GM10266 (cell line): ENCODE measurements around the gene SVOPL.

Experiments used
- DNase-seq: peaks from one replicate; pipeline ENCODE4 v3.0.0; 2012; ENCODE audit errors: extremely low spot score
- CTCF ChIP-seq: IDR thresholded peaks from 2 replicates; pipeline ENCODE4 v1.5.1; 2012; ENCODE audit warnings: mild to moderate bottlenecking, low read depth; ENCODE audit not compliant: control insufficient read depth, insufficient read depth; ENCODE audit errors: missing control alignments

The SVOPL gene

GRCh38 chr7:138565071-138565450 is 136.1 kb downstream of the SVOPL start:
- no peak for TF ChIP-seq CTCF

GRCh38 chr7:138564365-138564764 is 136.8 kb downstream of the SVOPL start:
- no peak for DNase-seq
- TF ChIP-seq CTCF: no peak

More at GRCh38 chr7:138565071-138565450, 136.1 kb downstream of the SVOPL start:
- DNase-seq: no peak

GRCh38 chr7:138563808-138564207 is 137.4 kb downstream of the SVOPL start:
- no peak for TF ChIP-seq CTCF
- no peak for DNase-seq

- no peak for TF ChIP-seq CTCF
- DNase-seq: no peak
Measured at GRCh38 chr7:138559448-138559847, 141.7 kb downstream of the SVOPL start.

GRCh38 chr7:138556771-138557484 is 144.2 kb downstream of the SVOPL start:
- DNase-seq: no peak
- TF ChIP-seq CTCF: no peak

- TF ChIP-seq CTCF: no peak
- no peak for DNase-seq
Measured at GRCh38 chr7:138555684-138556083, 145.5 kb downstream of the SVOPL start.

- no peak for DNase-seq
- no peak for TF ChIP-seq CTCF
Measured at GRCh38 chr7:138554674-138555073, 146.5 kb downstream of the SVOPL start.
